GM19099 (cell line): Measurements from ENCODE around the gene SHC4.
A peak's percentile ranks its signal among the peaks of the same experiment; 100 is the strongest.

ENCODE experiments used
- POLR2A ChIP-seq: IDR thresholded peaks from 3 replicates; pipeline ENCODE4 v1.6.1; 2011; ENCODE audit warnings: low read depth; ENCODE audit not compliant: insufficient read length; ENCODE audit errors: extremely low read depth

The SHC4 gene

DNA sequence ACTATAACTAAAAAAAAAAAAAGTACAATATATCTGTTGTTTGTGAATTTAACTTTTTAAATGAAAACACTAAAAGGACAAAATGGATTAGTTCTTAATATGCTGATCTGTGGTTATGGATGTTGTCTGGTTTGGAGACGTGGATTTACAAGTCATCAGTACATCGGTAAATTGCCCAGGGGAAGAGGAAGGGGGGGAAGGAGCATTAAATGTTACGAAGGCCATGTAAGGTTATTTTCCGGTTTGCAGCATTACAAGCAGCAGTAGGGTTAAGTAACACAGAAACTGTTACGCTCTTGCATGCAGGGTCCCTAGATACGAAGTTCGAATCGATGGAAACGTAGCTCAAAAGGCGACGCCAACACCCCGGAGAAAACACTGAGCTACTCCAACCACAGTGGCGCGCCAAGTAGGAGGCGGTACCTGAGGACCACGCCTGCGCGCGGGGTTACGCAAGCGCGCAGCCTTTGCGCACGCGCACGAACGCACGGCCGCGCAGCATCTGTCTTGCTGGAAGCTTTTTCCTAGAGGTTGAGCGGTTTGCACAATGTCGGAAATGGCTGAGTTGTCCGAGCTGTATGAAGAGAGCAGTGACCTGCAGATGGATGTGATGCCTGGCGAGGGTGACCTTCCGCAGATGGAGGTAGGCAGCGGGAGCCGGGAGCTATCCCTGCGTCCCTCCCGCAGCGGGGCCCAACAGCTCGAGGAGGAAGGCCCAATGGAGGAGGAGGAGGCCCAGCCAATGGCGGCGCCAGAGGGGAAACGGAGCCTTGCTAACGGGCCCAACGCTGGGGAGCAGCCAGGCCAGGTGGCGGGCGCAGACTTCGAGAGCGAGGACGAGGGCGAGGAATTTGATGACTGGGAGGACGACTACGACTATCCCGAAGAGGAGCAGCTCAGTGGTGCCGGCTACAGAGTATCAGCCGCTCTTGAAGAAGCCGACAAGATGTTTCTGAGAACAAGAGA, 85.8 kb downstream of the SHC4 start, which contains the start of gene EID1:
TSS of gene EID1 (plus strand) at position 505 of the 966 bp plus-strand sequence. CDS start at position 548, 43 bp downstream.
- peak; percentile 92 for TF ChIP-seq POLR2A

DNA sequence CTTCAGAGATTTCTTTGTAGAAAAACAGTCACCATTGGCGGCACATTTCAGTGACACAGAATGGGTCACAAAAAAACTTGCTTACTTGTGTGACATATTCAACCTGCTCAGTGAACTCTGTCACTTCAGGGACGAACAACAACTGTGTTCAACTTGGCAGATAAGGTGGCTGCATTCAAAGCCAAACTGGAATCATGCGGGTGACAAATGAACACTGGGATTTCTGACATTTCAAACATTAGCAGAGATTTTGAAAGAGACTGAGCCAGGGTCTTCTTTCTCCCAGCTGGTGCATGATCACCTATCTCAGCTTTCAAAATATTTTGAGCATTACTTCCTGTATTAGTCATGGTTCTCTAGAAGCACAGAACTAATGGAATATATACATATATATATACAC, 87.7 kb downstream of the SHC4 start:
- TF ChIP-seq POLR2A, result no peak

DNA sequence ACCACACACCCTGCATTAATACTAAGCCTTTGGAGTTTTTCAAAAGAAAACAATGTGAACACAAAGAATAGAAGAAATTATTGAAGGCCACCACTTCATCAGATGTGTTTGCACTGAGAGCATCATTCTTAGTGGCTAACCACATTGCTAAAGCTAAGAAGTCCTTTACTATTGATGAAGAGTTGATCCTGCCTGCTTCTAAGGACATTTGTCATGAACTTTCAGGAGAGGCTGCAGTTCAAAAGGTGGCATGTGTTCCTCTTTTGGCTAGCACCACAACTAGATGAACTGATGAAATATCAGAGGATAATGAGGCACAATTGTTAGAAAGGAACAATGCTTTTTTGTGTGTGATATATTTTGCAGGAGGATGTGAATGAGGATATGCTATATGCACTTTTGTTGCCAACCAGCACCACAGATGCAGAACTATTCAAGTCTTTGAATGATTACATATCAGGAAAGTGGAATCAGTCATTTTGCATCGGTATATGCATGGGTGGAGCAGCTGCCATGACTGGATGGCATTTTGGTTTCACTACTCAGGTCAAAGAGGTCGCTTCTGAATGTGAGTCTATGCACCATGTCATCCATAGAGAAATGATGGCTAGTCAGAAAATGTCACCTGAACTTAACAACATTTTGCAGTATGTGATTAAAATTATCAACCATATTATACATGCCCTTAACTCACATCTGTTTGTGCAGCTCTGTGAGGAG, 88.3 kb downstream of the SHC4 start:
- TF ChIP-seq POLR2A, result no peak

DNA sequence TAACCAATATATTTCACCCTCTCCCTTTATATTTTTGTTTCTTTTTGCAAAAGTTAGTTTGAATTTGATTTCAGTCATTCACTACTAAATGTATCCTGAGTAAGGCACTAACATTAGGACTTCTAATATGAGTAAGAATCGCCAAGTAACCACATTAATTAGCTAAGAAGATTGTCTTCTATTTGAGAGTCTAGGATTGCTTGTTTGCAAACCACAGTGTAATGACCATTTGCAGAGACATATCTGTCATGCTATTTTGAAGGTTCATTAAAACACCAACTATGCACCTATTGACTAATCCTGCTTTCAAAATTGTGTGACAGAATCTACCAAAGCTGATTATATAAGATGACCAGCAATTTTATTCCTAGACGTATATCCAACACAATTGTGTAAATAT, 91.1 kb downstream of the SHC4 start:
- TF ChIP-seq POLR2A, result no peak

DNA sequence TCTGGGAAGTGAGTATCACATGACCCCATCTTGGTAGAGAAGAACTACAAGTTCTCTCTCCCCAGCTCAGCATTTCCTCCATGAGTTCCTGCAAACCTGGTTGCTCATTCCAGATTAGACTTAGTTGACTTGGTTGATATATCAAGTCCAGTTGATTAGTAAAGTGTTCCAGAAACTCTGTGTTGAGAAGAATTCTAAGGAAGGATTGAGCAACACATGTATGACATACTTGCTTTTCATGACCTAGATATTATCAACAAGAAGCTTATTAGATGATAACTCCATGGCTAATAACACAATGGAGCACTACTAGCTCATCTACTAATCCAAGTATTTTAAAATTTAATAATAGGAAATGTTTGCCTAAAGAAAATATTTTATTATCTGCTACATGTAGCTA, 92.2 kb downstream of the SHC4 start:
- no peak for TF ChIP-seq POLR2A

DNA sequence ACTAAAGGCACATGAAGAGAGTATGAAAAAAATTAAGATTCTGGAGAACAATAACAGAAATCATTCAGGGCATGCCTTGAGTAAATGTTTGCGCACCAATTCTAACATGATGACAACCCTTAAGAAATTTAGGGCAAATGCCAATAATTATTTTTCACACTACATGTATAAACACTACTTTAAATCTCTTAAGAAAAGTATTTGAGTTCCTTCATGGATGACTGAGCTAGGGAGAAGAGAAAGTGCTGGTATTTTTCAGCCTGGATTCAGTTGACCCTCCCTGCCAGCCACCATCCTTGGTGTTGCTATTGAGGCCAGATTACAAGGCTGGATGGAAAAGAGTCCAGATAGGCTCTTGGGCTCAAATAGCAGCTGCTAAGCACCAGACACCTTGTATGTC, 93.8 kb downstream of the SHC4 start:
- no peak for TF ChIP-seq POLR2A

DNA sequence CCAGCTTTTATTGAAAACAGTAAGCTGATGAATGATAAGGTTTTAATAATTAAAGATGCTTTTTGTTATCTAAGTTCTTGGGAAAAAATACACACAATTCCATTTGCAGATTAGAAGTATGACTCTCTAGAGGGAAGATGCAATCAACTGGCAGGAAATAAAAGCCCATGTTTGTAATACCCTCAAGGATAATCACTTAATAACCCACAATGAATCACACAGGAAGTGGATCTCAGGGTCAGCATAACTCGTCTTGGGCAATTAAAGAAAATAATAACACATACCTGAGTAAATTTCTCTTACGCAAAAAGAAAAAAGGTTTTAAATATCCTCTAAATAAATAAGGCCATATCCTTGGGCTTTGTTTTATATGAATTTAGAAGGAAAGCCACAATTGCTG, 95.2 kb downstream of the SHC4 start:
- TF ChIP-seq POLR2A, result no peak

DNA sequence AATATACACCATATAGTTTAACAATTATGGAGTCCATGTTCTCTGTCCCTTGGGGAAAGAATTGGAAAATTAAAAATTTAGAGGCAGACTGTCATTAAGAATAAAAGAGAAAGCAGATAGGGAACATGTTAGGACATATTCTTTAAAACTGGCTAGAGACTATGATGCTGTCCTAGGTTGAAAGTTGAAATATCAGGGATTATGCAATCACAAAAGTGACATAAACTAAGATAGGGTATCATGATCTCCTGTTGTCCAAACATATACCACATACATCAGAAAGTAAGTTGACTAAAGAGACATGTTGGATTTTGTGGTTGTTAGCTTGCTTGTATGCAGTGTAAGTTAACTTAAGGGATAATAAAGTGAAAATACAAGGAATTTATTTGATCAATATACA, 95.7 kb downstream of the SHC4 start:
- no peak for TF ChIP-seq POLR2A

DNA sequence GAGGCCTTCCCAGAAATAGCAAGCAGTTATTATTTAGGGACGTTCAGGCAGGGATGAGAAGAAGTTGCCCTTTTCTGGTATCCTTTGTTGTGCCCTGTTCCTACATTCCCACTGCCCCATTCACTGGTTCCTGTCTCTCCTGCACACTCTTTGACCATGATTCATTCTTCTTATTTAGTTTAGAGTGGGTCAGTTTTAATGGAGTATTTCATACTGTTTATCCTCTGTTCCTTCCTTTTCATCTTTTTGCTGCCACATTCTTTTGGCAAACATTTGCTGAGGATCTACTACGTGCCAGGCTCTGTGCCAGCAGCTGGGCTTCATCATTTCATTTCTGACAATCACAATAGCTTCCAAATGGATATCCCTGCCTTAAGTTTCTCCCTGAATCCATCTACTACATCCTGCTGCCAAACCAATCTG, 97.6 kb downstream of the SHC4 start:
- TF ChIP-seq POLR2A, result no peak

DNA sequence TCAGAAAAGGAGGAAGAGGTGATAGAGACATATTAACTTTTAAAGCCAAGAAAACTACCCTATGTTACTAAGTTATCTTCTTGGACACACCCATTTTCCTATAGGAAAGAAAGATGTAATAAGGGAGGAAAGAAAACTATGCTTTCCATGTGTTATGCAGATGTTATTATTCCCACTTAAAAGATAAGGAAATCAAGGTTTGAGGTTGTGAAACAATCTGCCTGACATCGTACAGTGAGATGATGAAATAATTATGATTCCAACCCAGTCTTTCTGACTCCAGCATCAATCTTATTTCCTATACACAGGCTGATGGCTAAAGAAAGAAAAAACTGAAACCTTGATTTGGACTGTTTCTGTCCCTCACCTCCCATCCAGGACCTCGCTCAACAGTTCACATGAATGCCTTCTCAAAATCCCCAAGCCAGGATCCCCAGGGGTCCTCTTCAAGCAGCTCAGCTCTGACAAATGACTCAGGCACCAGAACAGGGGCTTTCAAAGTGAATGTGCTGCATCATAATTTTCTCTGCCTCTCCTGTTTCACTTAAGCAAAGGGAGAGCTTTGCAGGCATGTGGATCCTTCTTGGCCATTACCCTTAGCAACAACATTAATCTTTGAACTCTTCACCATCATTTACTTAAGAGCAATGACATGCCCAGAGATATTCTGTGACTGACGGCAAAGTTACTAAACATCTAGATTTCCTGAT, 98.2 kb downstream of the SHC4 start:
- no peak for TF ChIP-seq POLR2A

DNA sequence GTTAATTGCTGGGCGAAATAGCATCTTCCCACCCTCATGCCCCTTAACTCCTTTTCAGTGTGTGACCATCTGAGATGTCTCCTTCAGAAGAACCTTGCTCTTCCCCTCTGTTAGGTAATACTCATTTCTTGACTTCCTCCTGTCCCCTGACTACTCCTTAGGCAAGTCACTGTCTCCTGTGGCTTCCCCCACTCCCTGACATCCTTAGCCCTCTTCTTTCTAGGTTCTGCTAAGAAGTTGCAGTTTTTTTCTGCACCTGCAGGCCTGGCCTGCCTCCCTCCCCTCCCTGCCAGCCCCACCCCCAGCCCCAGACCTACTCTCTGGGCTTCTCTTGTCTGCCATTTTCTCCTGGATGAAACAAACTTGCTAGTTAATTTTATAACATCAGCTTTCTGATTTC, 101.0 kb downstream of the SHC4 start:
- TF ChIP-seq POLR2A, result no peak

DNA sequence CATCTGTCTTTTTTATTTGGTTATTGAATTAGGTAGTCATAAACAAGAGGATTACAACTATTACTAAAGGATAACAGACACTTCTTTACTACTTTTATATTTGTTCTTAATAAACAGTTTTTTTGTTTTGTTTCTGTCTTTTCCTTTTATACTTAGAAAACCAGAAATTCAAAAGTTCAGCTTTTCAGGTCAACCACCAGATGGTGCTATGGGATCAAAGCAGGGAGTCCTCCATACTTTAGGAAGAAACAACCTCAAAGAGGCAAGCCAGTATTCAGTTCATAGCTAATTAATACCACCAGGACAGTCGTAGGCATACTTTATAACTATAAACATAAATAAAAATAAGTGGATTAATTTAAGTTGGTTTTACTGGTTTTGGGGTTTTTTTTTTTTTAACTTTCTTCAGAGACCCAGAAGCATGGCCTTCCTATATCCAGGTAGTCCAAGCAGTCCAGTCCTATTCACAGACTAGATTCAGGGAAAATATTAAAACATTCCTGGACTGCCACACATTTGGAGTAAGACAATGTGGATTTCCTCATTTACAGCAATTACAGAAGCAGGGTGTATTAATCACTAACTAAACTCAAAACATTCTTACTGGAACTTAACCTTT, 101.8 kb downstream of the SHC4 start:
- no peak for TF ChIP-seq POLR2A

DNA sequence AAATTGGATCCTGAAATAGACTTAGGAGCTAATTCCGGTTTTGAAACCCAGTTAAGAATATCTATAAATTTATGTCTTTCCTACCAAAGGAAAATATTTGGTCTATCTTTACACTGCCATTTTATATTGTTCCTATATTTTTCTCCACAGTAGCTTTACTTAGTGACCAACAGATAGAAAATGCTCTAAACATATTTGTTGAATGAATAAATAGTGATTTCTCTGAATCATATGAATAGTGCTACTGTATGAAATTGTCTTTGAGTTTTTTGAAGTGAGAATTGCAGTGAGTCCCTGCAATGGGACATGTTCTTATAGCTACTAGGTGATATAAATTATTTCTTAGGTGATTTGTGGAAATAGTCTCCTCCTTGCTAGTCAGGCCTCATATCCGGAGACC, 104.3 kb downstream of the SHC4 start:
- no peak for TF ChIP-seq POLR2A

DNA sequence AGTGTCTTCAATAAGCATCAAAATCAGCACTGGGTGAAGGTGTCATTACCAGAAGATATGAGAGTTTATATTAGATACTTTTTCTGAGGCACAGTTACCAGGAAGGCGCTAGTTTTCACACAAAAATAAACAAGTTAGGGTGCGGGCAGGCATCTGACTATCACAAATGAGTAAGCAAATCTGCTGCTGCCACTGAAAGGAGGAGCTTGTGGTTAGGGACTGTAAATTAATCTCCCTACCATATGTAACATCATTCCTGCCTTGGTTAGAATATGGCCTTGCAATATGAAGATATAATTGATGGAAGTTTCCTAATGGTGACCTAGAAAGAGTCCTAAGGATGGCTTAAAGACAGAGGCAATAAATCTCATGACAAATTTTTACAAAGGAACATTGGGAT, 105.3 kb downstream of the SHC4 start:
- TF ChIP-seq POLR2A, result no peak

DNA sequence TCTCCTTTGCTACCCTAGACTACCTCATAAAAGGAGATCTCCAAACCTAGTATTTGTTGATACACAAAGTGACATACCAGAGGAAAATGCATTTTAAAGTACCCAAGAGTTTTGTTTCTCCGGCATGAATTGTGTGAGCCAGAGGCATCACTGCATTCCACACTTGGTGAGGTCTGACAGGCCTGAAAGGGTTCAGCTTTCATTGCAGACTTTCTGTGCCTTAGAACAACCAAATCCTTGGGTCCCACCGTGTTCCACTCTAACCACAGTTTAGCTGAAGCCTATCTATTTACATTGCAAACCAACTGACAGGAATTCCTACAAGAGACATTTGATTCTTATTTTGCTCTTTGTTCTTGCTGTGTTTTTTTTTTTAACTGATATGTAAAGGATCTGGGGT, 106.8 kb downstream of the SHC4 start:
- TF ChIP-seq POLR2A, result no peak
